ENCODE measurements around the gene MYB.
A peak's percentile ranks its signal among the peaks of the same experiment; 100 is the strongest.
"Not testable (repeated sequence)": the region's sequence is repeated elsewhere in the genome, so short reads cannot be mapped to it uniquely, and the experiment has no call there.

The MYB gene

DNA sequence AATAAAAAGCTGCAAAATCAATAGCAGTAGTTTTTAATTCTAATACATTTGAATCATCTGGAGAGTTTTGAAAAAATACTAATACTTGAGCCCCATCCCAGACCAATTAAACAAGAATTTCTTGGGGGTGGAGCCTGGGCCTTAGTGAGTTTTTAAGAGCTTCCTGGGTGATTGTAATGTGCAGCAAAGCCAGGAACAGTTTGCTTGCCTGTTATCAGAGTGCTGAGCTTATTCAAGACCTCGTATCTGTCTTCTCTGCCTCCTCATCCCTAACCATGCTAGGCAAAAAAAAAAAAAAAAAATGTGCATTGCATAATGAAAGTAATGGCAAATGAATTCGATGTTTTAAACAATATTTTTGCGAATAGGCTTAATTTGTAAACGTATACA, 36.4 kb upstream of the MYB start:
- TF ChIP-seq, protein P1, sequence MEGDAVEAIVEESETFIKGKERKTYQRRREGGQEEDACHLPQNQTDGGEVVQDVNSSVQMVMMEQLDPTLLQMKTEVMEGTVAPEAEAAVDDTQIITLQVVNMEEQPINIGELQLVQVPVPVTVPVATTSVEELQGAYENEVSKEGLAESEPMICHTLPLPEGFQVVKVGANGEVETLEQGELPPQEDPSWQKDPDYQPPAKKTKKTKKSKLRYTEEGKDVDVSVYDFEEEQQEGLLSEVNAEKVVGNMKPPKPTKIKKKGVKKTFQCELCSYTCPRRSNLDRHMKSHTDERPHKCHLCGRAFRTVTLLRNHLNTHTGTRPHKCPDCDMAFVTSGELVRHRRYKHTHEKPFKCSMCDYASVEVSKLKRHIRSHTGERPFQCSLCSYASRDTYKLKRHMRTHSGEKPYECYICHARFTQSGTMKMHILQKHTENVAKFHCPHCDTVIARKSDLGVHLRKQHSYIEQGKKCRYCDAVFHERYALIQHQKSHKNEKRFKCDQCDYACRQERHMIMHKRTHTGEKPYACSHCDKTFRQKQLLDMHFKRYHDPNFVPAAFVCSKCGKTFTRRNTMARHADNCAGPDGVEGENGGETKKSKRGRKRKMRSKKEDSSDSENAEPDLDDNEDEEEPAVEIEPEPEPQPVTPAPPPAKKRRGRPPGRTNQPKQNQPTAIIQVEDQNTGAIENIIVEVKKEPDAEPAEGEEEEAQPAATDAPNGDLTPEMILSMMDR (IDR thresholded peaks at IDR 0.05; ENCODE audit: low read length, missing control alignments) = no peak
- H3K4me3 ChIP-seq (replicated peaks; ENCODE audit: low read depth, low read length) = no peak overlapping the region
- DNase-seq (ENCODE audit: low read depth) = no peak

GRCh38 chr6:135145063-135145800, 35.9 kb upstream of the MYB start:
- no peak overlapping the region for H3K4me3 ChIP-seq (replicated peaks; ENCODE audit: low read depth, low read length)
- DNase-seq (ENCODE audit: low read depth) = peak; percentile 60
- TF ChIP-seq, protein P1 (IDR thresholded peaks at IDR 0.05; ENCODE audit: low read length, missing control alignments) = peak; percentile 69

DNA sequence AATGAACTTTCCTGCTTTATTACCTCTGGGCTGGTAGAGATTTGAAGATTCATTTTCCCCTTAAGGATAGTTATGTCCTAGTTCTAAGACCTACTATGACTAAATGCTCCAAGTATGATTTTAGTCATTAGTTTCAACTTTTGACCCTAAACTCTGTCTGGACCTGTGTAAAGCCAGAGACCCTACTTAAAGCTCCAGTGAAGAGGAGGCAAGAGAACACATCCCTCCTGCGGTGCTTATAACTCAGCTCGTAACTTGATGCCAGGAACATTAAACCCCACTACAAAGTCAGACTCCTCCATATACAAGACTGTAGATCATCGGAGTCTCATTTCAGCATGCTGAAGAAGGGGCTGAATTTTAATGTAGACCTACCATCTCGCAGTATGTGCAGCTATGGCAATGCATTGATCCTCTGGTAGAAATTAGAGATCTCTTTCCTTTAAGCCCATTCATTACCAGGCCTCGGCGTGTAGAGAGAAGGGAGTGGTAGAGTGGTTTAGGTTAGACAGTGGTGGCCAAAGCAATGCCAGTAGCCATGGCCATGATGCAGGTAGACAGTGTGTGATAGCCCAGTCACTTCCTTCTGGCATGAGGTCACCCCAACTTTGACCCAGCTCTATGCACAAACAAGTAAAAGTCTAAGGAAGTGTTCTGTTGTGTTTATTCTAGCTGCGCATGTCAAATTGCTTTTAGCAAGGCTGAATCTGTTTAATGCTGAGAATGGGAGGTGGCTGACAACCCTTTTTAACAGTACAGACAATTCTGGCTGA, 34.8 kb upstream of the MYB start:
- TF ChIP-seq, protein P1 (IDR thresholded peaks at IDR 0.05; ENCODE audit: low read length, missing control alignments) = no peak
- H3K4me3 ChIP-seq (replicated peaks; ENCODE audit: low read depth, low read length) = no peak overlapping the region
- peak; percentile 31 for DNase-seq (ENCODE audit: low read depth)

- DNase-seq (ENCODE audit: low read depth) = no peak
- H3K4me3 ChIP-seq (replicated peaks; ENCODE audit: low read depth, low read length) = no peak overlapping the region
- TF ChIP-seq, protein P1 (IDR thresholded peaks at IDR 0.05; ENCODE audit: low read length, missing control alignments) = no peak
Measured at GRCh38 chr6:135147637-135148592, 33.2 kb upstream of the MYB start.

GRCh38 chr6:135148889-135149288, 32.2 kb upstream of the MYB start:
- H3K4me3 ChIP-seq (replicated peaks; ENCODE audit: low read depth, low read length) = no peak overlapping the region

DNA sequence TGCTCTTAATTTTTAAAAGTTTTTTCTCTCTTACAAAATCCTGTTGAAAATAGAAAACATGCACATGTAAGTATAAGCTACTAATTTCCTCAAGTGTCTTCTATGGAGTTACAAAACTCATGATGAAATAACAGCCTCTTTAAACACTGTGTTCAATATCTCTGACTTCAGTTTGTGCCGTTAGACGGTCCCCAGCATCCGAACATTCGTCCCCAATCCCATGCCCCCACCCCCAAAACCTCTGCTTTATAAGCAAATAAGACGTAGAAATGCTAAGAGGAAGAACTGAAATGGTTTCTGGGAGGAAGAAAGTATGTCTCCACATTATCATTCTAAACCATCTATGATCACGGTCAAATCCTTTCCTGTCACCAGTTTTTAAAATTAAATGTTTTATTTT, 31.7 kb upstream of the MYB start:
- DNase-seq (ENCODE audit: low read depth) = no peak
- H3K4me3 ChIP-seq (replicated peaks; ENCODE audit: low read depth, low read length) = no peak overlapping the region

More at GRCh38 chr6:135148889-135149288, 32.2 kb upstream of the MYB start:
- TF ChIP-seq, protein P1 (IDR thresholded peaks at IDR 0.05; ENCODE audit: low read length, missing control alignments) = no peak
- no peak for DNase-seq (ENCODE audit: low read depth)

DNA sequence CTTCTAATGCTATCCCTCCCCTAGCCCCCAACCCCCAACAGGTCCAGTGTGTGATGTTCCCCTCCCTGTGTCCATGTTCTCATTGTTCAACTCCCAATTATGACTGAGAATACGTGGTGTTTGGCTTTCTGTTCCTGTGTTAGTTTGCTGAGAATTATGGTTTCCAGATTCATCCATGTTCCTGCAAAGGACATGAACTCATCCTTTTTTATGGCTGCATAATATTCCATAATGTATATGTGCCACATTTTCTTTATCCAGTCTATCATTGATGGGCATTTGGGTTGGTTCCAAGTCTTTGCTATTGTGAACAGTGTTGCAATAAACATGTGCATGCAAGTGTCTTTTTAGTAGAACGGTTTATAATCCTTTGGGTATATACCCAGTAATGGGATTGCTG, 30.6 kb upstream of the MYB start:
- not testable (repeated sequence) for DNase-seq (ENCODE audit: low read depth)

More for the DNA sequence above, 31.7 kb upstream of the MYB start:
- TF ChIP-seq, protein P1 (IDR thresholded peaks at IDR 0.05; ENCODE audit: low read length, missing control alignments) = no peak

DNA sequence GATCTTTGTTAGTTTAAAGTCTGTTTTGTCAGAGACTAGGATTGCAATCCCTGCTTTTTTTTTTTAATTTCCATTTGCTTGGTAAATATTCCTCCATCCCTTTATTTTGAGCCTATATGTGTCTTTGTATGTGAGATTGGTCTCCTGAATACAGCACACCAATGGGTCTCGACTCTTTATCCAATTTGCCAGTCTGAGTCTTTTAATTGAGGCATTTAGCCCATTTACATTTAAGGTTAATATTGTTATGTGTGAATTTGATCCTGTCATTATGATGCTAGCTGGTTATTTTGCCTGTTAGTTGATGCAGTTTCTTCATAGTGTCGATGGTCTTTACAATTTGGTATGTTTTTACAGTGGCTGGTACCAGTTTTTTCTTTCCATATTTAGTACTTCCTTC, 27.0 kb upstream of the MYB start:
- not testable (repeated sequence) for DNase-seq (ENCODE audit: low read depth); H3K4me3 ChIP-seq (replicated peaks; ENCODE audit: low read depth, low read length)

More for the DNA sequence above, 30.6 kb upstream of the MYB start:
- H3K4me3 ChIP-seq (replicated peaks; ENCODE audit: low read depth, low read length) = not testable (repeated sequence)

Data from fibroblast of pulmonary artery (primary cell).